ENCODE data around the gene DCTN2. TPM values are rescaled to one million over a fixed set of nuclear protein-coding genes. Genes with fewer than 3 reads are reported as not detected.
"Not testable (repeated sequence)": the region's sequence is repeated elsewhere in the genome, so short reads cannot be mapped to it uniquely, and the experiment has no call there.

DCTN2 gene
- polyA plus RNA-seq, 6 donors from 2014 or later: 65.6 to 87.3 (median 71.2) TPM

DNA sequence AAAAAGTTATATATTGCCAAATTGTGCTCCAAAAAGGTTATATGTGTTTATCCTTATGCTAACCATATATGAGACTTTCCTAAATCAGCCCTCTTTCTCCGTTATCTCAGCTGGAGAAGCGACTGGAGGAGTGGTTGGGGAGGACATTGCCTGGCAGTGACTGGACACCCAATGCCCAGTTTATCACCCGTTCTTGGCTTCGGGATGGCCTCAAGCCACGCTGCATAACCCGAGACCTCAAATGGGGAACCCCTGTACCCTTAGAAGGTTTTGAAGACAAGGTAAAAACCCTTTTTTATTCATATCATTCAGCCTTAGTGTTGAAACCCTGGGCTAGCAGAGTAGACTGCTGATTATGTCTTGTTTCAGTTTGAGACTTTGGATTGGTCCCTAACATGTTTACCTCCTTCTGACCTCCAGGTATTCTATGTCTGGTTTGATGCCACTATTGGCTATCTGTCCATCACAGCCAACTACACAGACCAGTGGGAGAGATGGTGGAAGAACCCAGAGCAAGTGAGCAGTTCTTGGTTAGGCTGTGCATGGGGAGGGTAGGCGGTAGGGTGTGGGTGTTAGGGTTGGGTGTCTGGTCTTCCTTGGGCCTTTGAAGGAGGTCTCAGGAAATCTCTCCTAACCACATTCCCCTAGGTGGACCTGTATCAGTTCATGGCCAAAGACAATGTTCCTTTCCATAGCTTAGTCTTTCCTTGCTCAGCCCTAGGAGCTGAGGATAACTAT, 35.2 kb downstream of the DCTN2 start:
- DNase-seq (no peak), ATAC-seq (ENCODE audit: low read depth in 2 of 2) (no peak)
- no peaks in the 10 kb centered on the region for H3K27me3 Mint-ChIP-seq
- H3K4me1 Mint-ChIP-seq: peaks cover 4 to 6% (median 4%) of the 10 kb centered on the region in 3 donors
- peak overlapping the region in 4 of 6 donors; percentile 36 to 69 (median 56) for H3K27ac Mint-ChIP-seq
- no peak overlapping the region for H3K4me3 Mint-ChIP-seq
- H3K9me3 Mint-ChIP-seq: no peaks in the 10 kb centered on the region
- peaks cover under 1 to 27% of the 10 kb centered on the region in 2 donors for H3K36me3 Mint-ChIP-seq

DNA sequence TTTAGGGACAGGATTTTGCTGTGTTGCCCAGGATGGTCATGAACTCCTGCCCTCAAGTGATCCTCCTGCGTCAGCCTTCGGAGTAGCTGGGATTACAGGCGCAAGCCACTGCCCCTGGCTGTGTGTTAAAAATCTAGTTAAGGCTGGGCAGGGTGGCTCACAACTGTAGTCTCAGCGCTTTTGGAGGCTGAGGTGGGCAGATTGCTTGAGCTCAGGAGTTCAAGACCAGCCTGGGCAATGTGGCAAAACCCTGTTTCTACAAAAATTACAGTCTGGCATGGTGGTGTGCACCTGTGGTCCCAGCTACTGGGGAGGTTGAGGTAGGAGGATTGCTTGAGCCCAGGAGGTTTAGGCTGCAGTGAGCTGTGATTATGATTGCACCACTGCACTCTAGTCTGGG, 35.8 kb downstream of the DCTN2 start:
- Mint-ChIP-seq H3K4me3 (no peak overlapping the region), H3K36me3 (peaks cover 0 to 27% of the 10 kb centered on the region in 2 donors), H3K9me3 (no peaks in the 10 kb centered on the region), H3K4me1 (peaks cover 4 to 6% (median 4%) of the 10 kb centered on the region in 3 donors), H3K27ac (no peak overlapping the region), H3K27me3 (no peaks in the 10 kb centered on the region)
- no peak for DNase-seq
- no peak for ATAC-seq (ENCODE audit: low read depth in 2 of 2)

DNA sequence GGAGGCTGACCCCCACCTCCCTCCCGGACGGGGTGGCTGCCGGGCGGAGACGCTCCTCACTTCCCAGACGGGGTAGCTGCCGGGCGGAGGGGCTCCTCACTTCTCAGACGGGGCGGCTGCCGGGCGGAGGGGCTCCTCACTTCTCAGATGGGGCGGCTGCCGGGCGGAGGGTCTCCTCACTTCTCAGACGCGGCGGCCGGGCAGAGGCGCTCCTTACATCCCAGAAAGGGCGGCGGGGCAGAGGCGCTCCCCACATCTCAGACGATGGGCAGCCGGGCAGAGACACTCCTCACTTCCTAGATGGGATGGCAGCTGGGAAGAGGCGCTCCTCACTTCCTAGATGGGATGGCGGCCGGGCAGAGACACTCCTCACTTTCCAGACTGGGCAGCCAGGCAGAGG, 39.2 kb downstream of the DCTN2 start:
- ATAC-seq (ENCODE audit: low read depth in 2 of 2); H3K27me3 Mint-ChIP-seq; DNase-seq; H3K4me1 Mint-ChIP-seq; H3K27ac Mint-ChIP-seq; H3K4me3 Mint-ChIP-seq; H3K9me3 Mint-ChIP-seq: not testable (repeated sequence)
- peaks cover 0 to 21% of the 10 kb centered on the region in 2 donors for H3K36me3 Mint-ChIP-seq

DNA sequence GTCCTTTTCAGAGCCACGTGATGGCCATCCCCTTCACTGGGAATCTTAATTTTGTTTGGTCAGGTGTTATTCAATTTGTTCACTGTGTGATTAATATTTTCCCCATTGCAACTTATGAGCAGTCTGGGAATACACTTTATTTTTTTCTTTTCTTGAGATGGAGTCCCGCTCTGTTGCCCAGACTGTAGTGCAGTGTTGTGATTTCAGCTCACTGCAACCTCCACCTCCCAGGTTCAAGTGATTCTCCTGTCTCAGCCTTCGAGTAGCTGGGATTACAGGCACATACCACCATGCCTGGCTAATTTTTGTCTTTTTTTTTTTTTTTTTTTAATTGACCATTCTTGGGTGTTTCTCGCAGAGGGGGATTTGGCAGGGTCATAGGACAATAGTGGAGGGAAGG, 40.5 kb downstream of the DCTN2 start:
- not testable (repeated sequence) for ATAC-seq (ENCODE audit: low read depth in 2 of 2); H3K27me3 Mint-ChIP-seq; H3K4me3 Mint-ChIP-seq; DNase-seq; H3K9me3 Mint-ChIP-seq; H3K27ac Mint-ChIP-seq; H3K4me1 Mint-ChIP-seq; H3K36me3 Mint-ChIP-seq

DNA sequence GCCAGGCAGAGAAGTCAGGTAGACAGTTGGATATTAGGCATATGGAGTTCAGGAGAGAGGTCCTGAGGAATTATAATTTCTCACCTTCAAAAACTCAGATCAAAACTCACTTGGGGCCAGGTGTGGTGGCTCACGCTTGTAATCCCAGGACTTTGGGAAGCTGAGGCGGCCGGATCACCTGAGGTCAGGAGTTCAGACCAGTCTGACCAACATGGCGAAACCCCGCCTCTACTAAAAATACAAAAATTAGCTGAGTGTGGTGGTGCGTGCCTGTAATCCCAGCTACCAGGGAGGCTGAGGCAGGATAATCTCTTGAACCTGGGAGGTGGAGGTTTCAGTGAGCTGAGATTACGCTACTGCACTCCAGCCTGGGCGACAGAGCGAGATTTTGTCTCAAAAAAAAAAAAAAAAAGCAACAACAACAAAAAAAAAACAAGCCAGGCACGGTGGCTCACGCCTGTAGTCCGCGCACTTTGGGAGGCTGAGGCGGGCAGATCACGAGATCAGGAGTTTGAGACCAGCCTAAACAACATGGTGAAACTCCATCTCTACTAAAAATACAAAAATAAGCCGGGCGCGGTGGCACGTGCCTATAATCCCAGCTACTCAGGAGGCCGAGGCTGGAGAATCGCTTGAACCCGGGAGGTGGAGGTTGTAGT, 44.6 kb downstream of the DCTN2 start:
- Mint-ChIP-seq H3K36me3 (peaks cover 13 to 26% of the 10 kb centered on the region in 2 donors), H3K4me3 (peak overlapping the region in 1 of 8 donors; percentile 51), H3K27ac (peak overlapping the region in 3 of 6 donors; percentile 11 to 36 (median 33))
- H3K4me1 Mint-ChIP-seq; DNase-seq; H3K27me3 Mint-ChIP-seq; ATAC-seq (ENCODE audit: low read depth in 2 of 2); H3K9me3 Mint-ChIP-seq: not testable (repeated sequence)

DNA sequence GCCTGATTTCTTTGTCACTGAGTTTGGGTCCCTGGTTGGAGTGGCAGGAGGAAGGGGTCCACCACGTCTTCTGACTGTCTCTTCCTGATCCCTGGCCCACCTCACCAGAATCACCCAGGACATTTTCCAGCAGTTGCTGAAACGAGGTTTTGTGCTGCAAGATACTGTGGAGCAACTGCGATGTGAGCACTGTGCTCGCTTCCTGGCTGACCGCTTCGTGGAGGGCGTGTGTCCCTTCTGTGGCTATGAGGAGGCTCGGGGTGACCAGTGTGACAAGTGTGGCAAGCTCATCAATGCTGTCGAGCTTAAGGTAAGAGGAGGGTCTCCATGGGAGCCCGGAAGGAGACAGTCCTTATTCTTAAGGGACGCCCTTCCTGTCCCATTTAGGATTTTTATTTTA, 46.8 kb downstream of the DCTN2 start:
- Mint-ChIP-seq H3K9me3 (no peaks in the 10 kb centered on the region), H3K27ac (peak overlapping the region in 1 of 6 donors; percentile 10), H3K36me3 (peaks cover 13 to 32% of the 10 kb centered on the region in 2 donors), H3K4me1 (peaks cover 5 to 11% (median 6%) of the 10 kb centered on the region in 3 donors), H3K27me3 (no peaks in the 10 kb centered on the region), H3K4me3 (no peak overlapping the region)
- no peak for ATAC-seq (ENCODE audit: low read depth in 2 of 2)
- no peak for DNase-seq

DNA sequence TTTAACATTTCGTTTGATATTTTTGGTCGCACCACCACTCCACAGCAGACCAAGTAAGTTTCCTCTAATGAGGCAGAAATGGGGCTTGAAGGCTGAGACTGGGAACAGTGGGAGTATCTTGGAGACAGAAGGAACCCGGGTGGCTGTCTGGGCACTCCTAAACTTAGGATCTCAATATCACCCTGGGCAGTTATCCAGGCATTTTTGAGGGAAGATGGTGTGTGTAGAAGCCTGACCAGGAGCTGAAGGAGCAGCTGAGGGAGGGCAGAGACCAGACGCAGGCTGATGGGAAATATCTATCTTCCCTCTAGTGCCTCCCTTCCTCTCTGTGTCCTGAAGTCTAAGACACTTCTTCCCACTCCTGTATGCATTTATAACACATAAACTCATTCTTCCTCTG, 48.4 kb downstream of the DCTN2 start:
- peaks cover 13 to 32% of the 10 kb centered on the region in 2 donors for H3K36me3 Mint-ChIP-seq

DNA sequence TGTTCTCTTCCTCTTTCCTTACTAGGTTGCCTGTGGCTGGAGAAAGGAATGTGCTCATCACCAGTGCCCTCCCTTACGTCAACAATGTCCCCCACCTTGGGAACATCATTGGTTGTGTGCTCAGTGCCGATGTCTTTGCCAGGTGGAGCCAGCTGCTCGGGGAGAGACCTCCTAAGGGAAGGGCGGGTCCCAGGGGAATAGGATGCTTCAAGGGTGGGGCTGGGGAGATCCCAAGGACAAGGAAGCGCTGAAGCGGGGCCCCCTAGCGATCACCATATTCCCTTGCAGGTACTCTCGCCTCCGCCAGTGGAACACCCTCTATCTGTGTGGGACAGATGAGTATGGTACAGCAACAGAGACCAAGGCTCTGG, 48.9 kb downstream of the DCTN2 start:
- no peak for ATAC-seq (ENCODE audit: low read depth in 2 of 2)
- DNase-seq: no peak
- Mint-ChIP-seq H3K27me3 (no peaks in the 10 kb centered on the region), H3K9me3 (no peaks in the 10 kb centered on the region), H3K36me3 (peaks cover 13 to 32% of the 10 kb centered on the region in 2 donors), H3K27ac (peak overlapping the region in 3 of 6 donors; percentile 31 to 89 (median 47)), H3K4me3 (no peak overlapping the region), H3K4me1 (peaks cover 5 to 11% (median 6%) of the 10 kb centered on the region in 3 donors)

More for the DNA sequence above, 48.4 kb downstream of the DCTN2 start:
- Mint-ChIP-seq H3K27me3 (no peaks in the 10 kb centered on the region), H3K27ac (peak overlapping the region in 2 of 6 donors; percentile 31 to 47), H3K4me1 (peaks cover 5 to 11% (median 6%) of the 10 kb centered on the region in 3 donors), H3K9me3 (no peaks in the 10 kb centered on the region), H3K4me3 (no peak overlapping the region)
- DNase-seq (no peak), ATAC-seq (ENCODE audit: low read depth in 2 of 2) (no peak)

DNA sequence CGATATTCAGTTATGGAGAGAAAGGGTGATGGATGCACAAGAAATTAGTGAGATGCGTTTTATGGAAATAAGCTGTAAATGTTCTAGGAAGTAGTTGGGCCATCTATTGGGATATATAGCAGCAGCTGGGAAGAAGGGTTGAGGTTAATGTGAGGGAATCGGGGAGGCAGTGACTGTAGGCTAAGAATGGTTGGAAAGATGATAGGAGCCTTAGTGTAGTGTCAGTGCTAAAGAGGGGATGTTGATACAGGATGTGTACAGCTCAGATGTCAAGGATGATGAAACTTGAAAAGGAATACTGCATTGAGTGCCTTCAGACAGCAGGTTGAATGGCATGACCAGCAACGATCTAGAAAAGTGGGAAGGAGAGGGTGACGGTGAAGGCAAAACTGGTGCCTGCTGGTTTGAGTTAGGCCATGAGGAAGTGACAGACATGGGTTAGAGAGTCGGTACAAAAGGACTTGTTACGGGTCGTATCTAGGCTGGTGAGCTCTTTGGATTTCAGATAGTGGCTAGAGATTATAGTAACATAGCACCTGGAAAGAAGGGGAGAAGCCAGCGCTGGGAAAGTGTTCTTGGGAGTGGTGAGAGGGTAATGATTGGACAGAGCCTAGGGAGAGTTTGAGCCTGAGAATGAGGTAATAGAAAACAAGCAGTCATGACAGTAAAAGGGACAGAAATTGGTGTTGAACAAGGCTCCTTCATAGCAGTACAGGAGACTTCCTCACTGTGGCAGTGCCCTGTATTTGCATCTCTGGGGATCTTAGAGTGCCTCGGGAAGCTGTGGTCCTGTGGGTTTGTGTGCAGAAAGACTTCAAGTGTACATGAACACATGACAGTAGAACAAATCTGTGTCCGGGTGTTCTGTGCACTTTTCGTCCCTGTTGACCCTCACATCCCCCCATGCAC, 49.5 kb downstream of the DCTN2 start:
- no peak for ATAC-seq (ENCODE audit: low read depth in 2 of 2)
- Mint-ChIP-seq H3K4me1 (peaks cover 5 to 11% (median 6%) of the 10 kb centered on the region in 3 donors), H3K27me3 (no peaks in the 10 kb centered on the region), H3K27ac (peak overlapping the region in 4 of 6 donors; percentile 32 to 84 (median 58)), H3K9me3 (no peaks in the 10 kb centered on the region), H3K4me3 (no peak overlapping the region), H3K36me3 (peaks cover 13 to 37% of the 10 kb centered on the region in 2 donors)
- no peak for DNase-seq

DNA sequence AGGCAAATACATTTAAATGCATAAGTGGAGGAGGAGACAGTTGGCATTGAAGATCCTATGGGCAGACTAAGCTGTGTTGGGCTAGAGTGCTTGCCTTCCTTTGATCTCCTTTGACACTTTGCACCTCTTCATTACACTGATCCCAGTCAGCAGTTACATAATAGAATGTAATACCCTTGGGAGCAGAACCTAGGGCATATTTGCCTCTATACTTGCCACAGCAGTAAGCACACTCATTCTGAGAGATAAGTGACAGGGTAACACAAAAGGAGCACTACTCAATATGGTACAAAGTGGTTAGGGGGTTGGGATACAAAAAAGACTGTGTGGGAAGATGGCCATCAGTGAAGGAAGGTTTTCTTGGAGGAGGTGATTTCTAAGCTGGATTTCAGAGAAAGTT, 50.2 kb downstream of the DCTN2 start:
- Mint-ChIP-seq H3K4me1 (peaks cover 5 to 11% (median 6%) of the 10 kb centered on the region in 3 donors), H3K9me3 (no peaks in the 10 kb centered on the region), H3K27me3 (no peaks in the 10 kb centered on the region), H3K36me3 (peaks cover 8 to 38% of the 10 kb centered on the region in 2 donors), H3K4me3 (no peak overlapping the region), H3K27ac (peak overlapping the region in 1 of 6 donors; percentile 0)
- no peak for ATAC-seq (ENCODE audit: low read depth in 2 of 2)
- no peak for DNase-seq

DNA sequence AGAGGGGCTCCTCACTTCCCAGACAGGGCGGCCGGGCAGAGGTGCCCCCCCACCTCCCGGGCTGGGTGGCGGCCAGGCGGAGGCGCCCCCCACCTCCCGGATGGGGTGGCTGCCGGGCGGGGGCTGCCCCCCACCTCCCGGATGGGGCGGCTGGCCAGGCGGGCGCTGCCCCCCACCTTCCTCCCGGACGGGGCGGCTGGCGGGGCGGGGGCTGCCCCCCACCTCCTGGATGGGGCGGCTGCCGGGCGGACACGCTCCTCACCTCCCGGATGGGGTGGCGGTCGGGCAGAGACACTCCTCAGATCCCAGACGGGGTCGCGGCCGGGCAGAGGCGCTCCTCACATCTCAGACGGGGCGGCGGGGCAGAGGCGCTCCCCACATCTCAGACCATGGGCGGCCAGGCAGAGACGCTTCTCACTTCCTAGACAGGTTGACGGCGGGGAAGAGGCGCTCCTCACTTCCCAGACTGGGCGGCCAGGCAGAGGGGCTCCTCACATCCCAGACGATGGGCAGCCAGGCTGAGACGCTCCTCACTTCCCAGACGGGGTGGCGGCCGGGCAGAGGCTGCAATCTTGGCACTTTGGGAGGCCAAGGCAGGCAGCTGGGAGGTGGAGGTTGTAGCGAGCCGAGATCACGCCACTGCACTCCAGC, 51.8 kb downstream of the DCTN2 start:
- H3K27me3 Mint-ChIP-seq; ATAC-seq (ENCODE audit: low read depth in 2 of 2); H3K4me3 Mint-ChIP-seq; DNase-seq; H3K9me3 Mint-ChIP-seq: not testable (repeated sequence)
- Mint-ChIP-seq H3K36me3 (peaks cover 7 to 37% of the 10 kb centered on the region in 2 donors), H3K27ac (peak overlapping the region in 1 of 6 donors; percentile 33), H3K4me1 (peaks cover 5 to 16% (median 5%) of the 10 kb centered on the region in 3 donors)

DNA sequence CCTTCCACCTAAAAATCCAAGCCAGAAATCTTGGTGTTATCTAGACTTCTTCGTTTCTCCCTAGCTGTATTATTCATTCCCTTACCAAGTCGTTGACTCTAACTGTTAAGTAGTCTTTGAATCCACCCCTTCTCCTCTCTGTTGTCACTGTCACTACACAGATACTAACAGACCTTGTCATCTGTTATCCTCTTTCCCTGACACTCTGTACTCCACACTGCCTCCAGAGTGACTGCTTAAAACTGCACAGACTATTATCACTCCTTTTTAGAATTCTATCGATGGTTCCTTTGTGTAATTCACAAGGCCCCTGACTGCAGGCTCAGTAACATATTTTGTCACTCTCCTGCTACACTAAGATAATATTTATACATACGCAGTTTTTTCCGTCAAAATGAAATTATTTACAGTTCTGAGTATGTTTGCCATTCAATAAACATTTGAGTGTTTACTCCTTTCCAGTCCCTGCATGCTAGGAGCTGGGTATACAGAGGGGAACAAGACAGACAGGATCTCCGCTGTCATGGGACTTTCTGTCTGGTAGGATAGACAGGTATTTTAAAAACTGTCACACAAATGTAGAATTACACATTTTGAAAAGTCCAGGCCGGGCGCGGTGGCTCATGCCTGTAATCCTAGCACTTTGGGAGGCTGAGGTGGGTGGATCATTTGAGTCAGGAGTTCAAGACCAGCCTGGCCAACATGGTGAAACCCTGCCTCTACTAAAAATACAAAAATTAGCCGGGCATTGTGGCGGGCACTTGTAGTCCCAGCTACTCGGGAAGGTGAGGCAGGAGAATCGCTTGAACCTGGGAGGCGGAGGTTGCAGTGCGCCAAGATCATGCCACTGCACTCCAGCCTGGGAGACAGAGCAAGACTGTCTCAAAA, 55.4 kb downstream of the DCTN2 start:
- no peaks in the 10 kb centered on the region for H3K27me3 Mint-ChIP-seq
- H3K27ac Mint-ChIP-seq: peak overlapping the region in 2 of 6 donors; percentile 23 to 91
- ATAC-seq (ENCODE audit: low read depth in 2 of 2) (no peak), DNase-seq (no peak)
- peaks cover 7 to 17% of the 10 kb centered on the region in 2 donors for H3K36me3 Mint-ChIP-seq
- peaks cover 23 to 28% (median 25%) of the 10 kb centered on the region in 3 donors for H3K4me1 Mint-ChIP-seq
- peak overlapping the region in 1 of 8 donors; percentile 67 for H3K4me3 Mint-ChIP-seq
- H3K9me3 Mint-ChIP-seq: no peaks in the 10 kb centered on the region

Measured in naive B cell (primary cell).